OCI-LY3 (cell line): Measurements from ENCODE around the gene USP4.

Source experiments
- CTCF ChIP-seq: fragments of 200-600, 300-600 bp; sonication (generic); IDR thresholded peaks from 2 replicates; pipeline ENCODE4 v1.5.1; 2014; ENCODE audit warnings: antibody characterized with exemption, low read length, low read depth
- EZH2phosphoT487 ChIP-seq: fragments of 200-600 bp; shearing (Covaris generic); IDR thresholded peaks from 2 replicates; pipeline ENCODE4 v1.6.1; 2018; ENCODE audit warnings: antibody characterized with exemption, mixed run types, low read depth

GRCh38 chr3:49237344-49237743, 102.5 kb downstream of the USP4 start:
- no peak for TF ChIP-seq CTCF
- no peak for TF ChIP-seq EZH2phosphoT487
